ENCODE results near the gene PPP1R12A. TPM values are rescaled to one million over a fixed set of nuclear protein-coding genes. Genes with fewer than 3 reads are reported as not detected.
"Not testable (repeated sequence)": the region's sequence is repeated elsewhere in the genome, so short reads cannot be mapped to it uniquely, and the experiment has no call there.

Gene PPP1R12A
- total RNA-seq, 1 donor from 2014 or later = 15.6 TPM

GRCh38 chr12:79897617-79898016 is 37.3 kb downstream of the PPP1R12A start:
- no peak for ATAC-seq
- DNase-seq (ENCODE audit: low spot score) = no peak

- ATAC-seq (no peak), DNase-seq (ENCODE audit: low spot score) (no peak)
Measured at GRCh38 chr12:79895804-79896203, 39.1 kb downstream of the PPP1R12A start.

- ATAC-seq (no peak), DNase-seq (ENCODE audit: low spot score) (no peak)
Measured at GRCh38 chr12:79895071-79895470, 39.8 kb downstream of the PPP1R12A start.

DNA sequence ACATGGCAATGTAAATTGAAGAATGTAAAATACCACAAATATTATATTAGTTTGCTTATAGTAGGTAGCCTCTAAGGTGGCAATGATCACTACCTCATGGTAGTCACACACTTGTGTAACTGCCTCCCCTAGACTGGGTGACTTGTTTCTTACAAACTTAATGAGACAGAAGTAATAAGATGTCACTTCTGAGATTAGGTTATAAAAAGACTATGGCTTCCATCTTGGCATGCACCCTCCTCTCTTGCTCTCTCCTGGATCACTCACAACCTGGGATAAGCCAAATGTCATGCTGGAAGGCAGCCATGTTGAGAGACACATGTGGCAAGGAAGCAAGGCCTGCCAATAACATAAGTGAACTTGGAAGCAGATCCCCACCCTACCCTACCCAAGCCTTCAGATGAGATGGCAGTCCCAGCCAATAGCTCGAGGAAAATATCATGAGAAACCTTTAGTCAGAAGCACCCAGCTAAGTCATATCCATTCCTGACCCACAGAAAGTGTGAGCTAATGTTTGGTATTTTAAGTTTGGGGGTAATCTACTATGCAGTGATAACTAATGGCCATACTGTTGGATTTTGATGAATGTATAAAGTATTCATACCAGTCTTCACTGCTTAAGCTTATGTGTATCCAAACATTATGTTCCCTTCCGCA is 43.3 kb downstream of the PPP1R12A start:
- ATAC-seq = no peak

GRCh38 chr12:79887890-79888289 is 47.0 kb downstream of the PPP1R12A start:
- DNase-seq (ENCODE audit: low spot score) = no peak
- ATAC-seq = peak; percentile 78

More for the DNA sequence above, 43.3 kb downstream of the PPP1R12A start:
- DNase-seq (ENCODE audit: low spot score) = no peak

GRCh38 chr12:79886917-79887519 is 47.9 kb downstream of the PPP1R12A start:
- ATAC-seq (peak; percentile 90), DNase-seq (ENCODE audit: low spot score) (no peak)

DNA sequence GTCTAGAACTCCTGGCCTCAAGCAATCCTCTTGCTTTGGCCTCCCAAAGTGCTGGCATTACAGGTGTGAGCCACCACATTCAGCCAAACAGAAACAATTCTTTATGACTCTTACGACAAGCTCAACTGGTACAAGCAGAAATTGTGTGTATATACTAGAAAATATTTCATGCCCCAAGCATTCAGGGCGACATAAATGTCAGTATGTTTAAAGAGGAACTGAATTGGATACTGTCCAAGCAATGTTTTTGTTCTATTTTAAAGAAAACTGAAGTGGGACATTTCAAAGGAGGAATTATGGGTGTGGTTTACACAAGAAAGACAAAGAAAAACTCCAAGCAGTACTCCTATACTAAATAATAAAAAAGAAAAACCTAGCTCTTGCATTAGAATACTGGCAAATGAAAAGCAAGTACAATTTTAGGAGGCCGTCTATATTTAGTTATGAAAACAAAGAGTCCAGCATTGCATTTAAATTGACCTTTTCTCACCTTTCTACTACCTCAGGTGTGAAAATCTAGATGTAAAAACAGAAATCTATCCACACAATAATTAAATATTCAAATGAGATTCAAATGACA is 48.9 kb downstream of the PPP1R12A start:
- no peak for DNase-seq (ENCODE audit: low spot score)
- no peak for ATAC-seq

- ATAC-seq (no peak), DNase-seq (ENCODE audit: low spot score) (no peak)
Measured at GRCh38 chr12:79884401-79885006, 50.4 kb downstream of the PPP1R12A start.

DNA sequence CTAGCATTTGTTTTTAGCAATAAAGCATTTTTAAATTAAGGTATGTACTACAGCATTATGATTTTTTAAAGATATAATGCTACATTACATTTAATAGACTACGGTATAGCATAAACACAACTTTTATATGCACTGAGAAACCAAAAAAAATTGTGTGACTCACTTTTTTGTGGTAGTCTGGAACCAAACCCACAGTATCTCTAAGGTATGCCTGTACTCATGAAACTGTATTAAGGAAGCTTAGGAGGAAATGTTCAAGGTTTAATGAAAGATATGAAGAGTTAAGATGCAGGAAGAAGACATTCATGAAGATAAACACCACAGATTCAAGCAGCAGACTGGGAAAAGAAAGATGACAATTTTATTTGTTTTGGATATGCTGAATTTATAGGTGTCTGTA is 51.7 kb downstream of the PPP1R12A start:
- no peak for DNase-seq (ENCODE audit: low spot score)
- no peak for ATAC-seq

DNA sequence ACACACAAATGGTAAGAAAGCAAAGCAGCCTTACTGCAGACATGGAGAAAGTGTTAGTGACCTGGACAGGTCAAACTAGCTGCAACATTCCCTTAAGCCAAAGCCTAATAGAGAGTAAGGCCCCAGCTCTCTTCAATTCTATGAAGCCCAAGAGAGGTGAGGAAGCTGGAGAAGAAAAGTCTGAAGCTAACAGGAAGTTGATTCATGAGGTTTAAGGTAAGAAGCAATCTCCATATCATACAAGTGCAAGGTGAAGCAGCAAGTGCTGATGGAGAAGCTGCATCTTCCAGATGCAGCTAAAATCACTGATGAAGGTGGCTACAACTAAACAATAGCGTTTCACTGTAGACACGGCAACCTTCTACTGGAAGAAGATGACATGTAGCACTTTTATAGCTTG is 53.5 kb downstream of the PPP1R12A start:
- no peak for ATAC-seq
- DNase-seq (ENCODE audit: low spot score) = no peak

DNA sequence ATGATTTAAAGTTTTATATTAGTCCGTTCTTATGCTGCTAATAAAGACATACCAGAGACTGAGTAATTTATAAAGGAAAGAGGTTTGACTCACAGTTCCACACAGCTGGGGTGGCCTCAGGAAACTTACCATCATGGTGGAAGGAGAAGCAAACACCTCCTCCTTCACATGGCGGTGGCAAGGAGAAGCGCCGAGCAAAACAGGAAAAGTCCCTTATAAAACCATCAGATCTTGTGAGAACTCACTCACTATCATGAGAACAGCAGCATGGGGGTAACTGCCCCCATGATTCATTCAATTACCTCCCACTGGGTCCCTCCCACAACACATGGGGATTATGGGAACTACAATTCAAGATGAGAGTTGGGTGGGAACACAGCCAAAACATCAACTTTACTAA is 56.4 kb downstream of the PPP1R12A start:
- ATAC-seq; DNase-seq (ENCODE audit: low spot score): not testable (repeated sequence)

DNA sequence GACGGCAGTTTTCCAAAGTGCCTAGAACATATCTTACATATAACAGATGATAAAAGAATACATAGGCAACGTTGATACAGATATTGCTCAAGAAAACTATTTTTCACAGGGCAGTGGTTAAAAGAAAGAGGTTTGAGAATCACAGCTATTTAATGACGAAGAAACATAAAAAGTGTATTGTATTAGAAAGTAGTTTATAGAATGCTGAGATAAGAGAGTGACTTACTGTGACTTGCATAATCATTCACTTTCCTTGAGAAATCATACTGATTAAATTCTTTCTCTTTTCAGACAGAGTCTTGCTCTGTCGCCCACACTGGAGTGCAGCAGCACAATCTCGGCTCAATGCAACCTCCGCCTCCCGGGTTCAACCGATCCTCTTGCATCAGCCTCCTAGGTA is 57.7 kb downstream of the PPP1R12A start:
- DNase-seq (ENCODE audit: low spot score) (no peak), ATAC-seq (no peak)

GRCh38 chr12:79874665-79875064 is 60.2 kb downstream of the PPP1R12A start:
- no peak for DNase-seq (ENCODE audit: low spot score)
- no peak for ATAC-seq

- ATAC-seq = no peak
Measured at GRCh38 chr12:79873201-79873600, 61.7 kb downstream of the PPP1R12A start.

GRCh38 chr12:79871621-79872020 is 63.3 kb downstream of the PPP1R12A start:
- DNase-seq (ENCODE audit: low spot score) (no peak), ATAC-seq (no peak)

More at GRCh38 chr12:79873201-79873600, 61.7 kb downstream of the PPP1R12A start:
- DNase-seq (ENCODE audit: low spot score) = no peak

DNA sequence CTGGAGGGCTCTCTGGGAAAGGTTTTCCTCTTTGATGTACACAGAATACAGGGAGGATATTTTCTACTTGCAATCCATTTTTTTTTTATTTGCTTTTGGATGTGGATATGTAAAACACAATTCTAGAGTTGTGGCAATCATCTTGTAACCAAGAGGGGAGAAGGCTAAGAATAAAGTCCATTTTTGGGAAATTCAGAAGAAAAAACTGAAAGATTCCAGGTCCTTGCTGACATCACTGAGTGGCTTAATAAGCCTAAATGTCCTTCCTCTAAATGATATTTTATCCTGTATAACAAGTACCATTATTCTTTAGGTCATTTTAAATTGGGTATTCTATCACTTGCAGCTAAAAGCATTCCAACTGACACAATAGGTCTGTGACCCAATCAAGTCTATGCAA is 64.0 kb downstream of the PPP1R12A start:
- DNase-seq (ENCODE audit: low spot score) (no peak), ATAC-seq (no peak)

- DNase-seq (ENCODE audit: low spot score) = no peak
- no peak for ATAC-seq
Measured at GRCh38 chr12:79859646-79860045, 75.3 kb downstream of the PPP1R12A start.

GRCh38 chr12:79858518-79858917 is 76.4 kb downstream of the PPP1R12A start:
- no peak for DNase-seq (ENCODE audit: low spot score)
- no peak for ATAC-seq

- DNase-seq (ENCODE audit: low spot score) (no peak), ATAC-seq (no peak)
Measured at GRCh38 chr12:79857675-79858074, 77.2 kb downstream of the PPP1R12A start.

DNA sequence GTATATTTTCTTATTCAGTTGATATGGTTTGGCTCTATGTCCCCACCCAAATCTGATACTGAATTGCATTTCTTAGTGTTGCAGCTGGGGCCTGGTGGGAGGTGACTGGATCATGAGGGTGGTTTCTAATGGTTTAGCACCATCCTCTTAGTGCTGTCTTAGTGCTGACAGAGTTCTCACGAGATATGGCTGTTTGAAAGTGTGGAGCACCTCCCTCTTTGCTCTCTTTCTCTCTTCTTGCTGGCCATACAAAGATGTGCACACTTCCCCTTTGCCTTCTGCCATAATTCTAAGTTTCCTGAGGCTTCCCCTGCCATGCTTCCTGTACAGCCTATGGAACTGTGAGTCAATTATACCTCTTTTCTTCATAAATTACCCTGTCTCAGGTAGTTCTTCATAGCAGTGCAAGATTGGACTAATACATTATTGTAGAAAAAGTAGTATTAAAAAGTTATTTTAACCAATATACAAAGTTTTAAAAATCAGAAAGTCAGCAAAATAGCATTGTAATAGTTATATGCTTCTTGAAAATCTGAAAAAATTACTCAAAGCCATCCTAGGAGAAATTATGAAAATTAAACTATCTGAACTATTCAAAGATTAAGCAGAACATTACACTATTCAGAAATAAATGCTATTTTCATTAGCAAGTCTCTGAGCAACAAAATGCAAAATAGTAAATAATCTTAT is 84.1 kb downstream of the PPP1R12A start:
- ATAC-seq (no peak), DNase-seq (ENCODE audit: low spot score) (no peak)

DNA sequence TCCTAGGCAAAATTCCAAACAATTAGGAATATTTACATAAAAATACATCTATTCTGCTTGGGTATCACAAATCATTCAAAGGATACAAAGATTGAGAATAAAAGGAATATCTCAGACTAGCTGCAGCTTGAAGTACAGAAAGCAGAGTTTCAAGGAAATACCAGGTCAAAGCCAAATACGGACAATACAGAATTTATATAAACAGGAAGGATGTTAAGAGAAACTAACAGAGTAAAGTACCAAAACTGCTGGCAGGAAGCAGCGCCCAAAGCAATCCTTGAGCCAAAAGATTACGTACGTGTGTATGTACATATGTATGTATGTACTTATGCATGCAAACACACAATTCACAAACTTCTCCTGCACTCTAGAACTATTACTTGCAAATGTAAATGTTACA is 86.6 kb downstream of the PPP1R12A start:
- ATAC-seq (peak; percentile 36), DNase-seq (ENCODE audit: low spot score) (no peak)
